Liver (tissue), 9 donors: ENCODE measurements around the gene ASPHD2. TPM values are rescaled to one million over a fixed set of nuclear protein-coding genes. Genes with fewer than 3 reads are reported as not detected.

Experiments used
- DNase-seq: peaks from one replicate; pipeline ENCODE4 v3.0.0-alpha.2; 2017; ENCODE audit warnings: low spot score
- H3K27ac ChIP-seq, 2 donors: one replicate each; pipeline ENCODE4 v1.7.0; 2013; ENCODE audit warnings: inconsistent platforms in 2 of 2, low read length in 2 of 2, control low read depth in 1 of 2, low read depth in 1 of 2, mild to moderate bottlenecking in 1 of 2
- H3K27me3 ChIP-seq, 4 donors: one replicate each; pipeline versions ENCODE4 v1.6.1 to v1.7.0; 2013; ENCODE audit warnings: low read length in 3 of 4, inconsistent platforms in 1 of 4, mild to moderate bottlenecking in 1 of 4, moderate library complexity in 1 of 4; ENCODE audit not compliant: control insufficient read depth in 4 of 4, insufficient read depth in 4 of 4
- H3K36me3 ChIP-seq, 4 donors: one replicate each; pipeline versions ENCODE4 v1.6.1 to v1.7.0; 2013; ENCODE audit warnings: low read length in 3 of 4, mild to moderate bottlenecking in 3 of 4, low read depth in 1 of 4, moderate library complexity in 1 of 4; ENCODE audit not compliant: control insufficient read depth in 4 of 4, insufficient read depth in 3 of 4
- H3K4me1 ChIP-seq, 4 donors: one replicate each; pipeline versions ENCODE4 v1.6.1 to v1.7.0; 2013; ENCODE audit warnings: low read length in 3 of 4, mild to moderate bottlenecking in 3 of 4, moderate library complexity in 1 of 4; ENCODE audit not compliant: control insufficient read depth in 4 of 4, insufficient read depth in 4 of 4
- H3K4me3 ChIP-seq, 3 donors: one replicate each; pipeline versions ENCODE4 v1.6.1 to v1.7.0; 2013; ENCODE audit warnings: low read length in 3 of 3, control low read depth in 1 of 3, low read depth in 1 of 3, mild to moderate bottlenecking in 1 of 3
- H3K9ac ChIP-seq, 2 donors: one replicate each; pipeline ENCODE4 v1.7.0; 2013; ENCODE audit warnings: low read length in 2 of 2, mild to moderate bottlenecking in 2 of 2, moderate library complexity in 2 of 2, control low read depth in 1 of 2, low read depth in 1 of 2
- H3K9me3 ChIP-seq, 4 donors: one replicate each; pipeline versions ENCODE4 v1.6.1 to v1.7.0; 2013; ENCODE audit warnings: low read length in 3 of 4; ENCODE audit not compliant: control insufficient read depth in 4 of 4
- ATF3 ChIP-seq: IDR thresholded peaks from 2 replicates; pipeline ENCODE4 v1.6.1; 2016; ENCODE audit warnings: antibody characterized with exemption
- EGR1 ChIP-seq, 2 donors: IDR thresholded peaks; 2 replicates each; pipeline ENCODE4 v1.6.1; 2016 to 2018; ENCODE audit warnings: antibody characterized with exemption in 2 of 2, low read depth in 2 of 2
- FOXA1 ChIP-seq: IDR thresholded peaks from 2 replicates; pipeline ENCODE4 v1.6.1; 2016; ENCODE audit warnings: antibody characterized with exemption
- FOXA2 ChIP-seq: IDR thresholded peaks from 2 replicates; pipeline ENCODE4 v1.6.1; 2016; ENCODE audit warnings: antibody characterized with exemption
- GABPA ChIP-seq, 2 donors: IDR thresholded peaks in 1 of 2; conservative IDR thresholded peaks in 1 of 2; 2 replicates each; pipeline ENCODE4 v1.6.1; 2016; ENCODE audit warnings: antibody characterized with exemption in 2 of 2, mild to moderate bottlenecking in 1 of 2, moderate library complexity in 1 of 2
- HNF4A ChIP-seq, 2 donors: conservative IDR thresholded peaks; 2 replicates each; pipeline ENCODE4 v1.6.1; 2016; ENCODE audit warnings: antibody characterized with exemption in 2 of 2, mild to moderate bottlenecking in 2 of 2
- HNF4G ChIP-seq: IDR thresholded peaks from 2 replicates; pipeline ENCODE4 v1.6.1; 2016; ENCODE audit warnings: antibody characterized with exemption
- JUND ChIP-seq, 2 donors: IDR thresholded peaks; 2 replicates each; pipeline ENCODE4 v1.6.1; 2016; ENCODE audit warnings: antibody characterized with exemption in 2 of 2
- MAX ChIP-seq: IDR thresholded peaks from 2 replicates; pipeline ENCODE4 v1.6.1; 2016; ENCODE audit warnings: antibody characterized with exemption
- NR2F2 ChIP-seq: IDR thresholded peaks from 2 replicates; pipeline ENCODE4 v1.6.1; 2016; ENCODE audit warnings: antibody characterized with exemption
- RAD21 ChIP-seq, 2 donors: IDR thresholded peaks; 2 replicates each; pipeline ENCODE4 v1.6.1; 2016; ENCODE audit warnings: antibody characterized with exemption in 2 of 2, mild to moderate bottlenecking in 2 of 2
- RXRA ChIP-seq, 2 donors: IDR thresholded peaks; 2 replicates each; pipeline ENCODE4 v1.6.1; 2017 to 2018; ENCODE audit warnings: antibody characterized with exemption in 2 of 2, mild to moderate bottlenecking in 1 of 2
- SP1 ChIP-seq: IDR thresholded peaks from 2 replicates; pipeline ENCODE4 v1.6.1; 2018; ENCODE audit warnings: antibody characterized with exemption, mild to moderate bottlenecking
- TAF1 ChIP-seq: conservative IDR thresholded peaks from 2 replicates; pipeline ENCODE4 v1.6.1; 2016; ENCODE audit warnings: antibody characterized with exemption, mild to moderate bottlenecking
- YY1 ChIP-seq: IDR thresholded peaks from 2 replicates; pipeline ENCODE4 v1.6.1; 2016; ENCODE audit warnings: antibody characterized with exemption, mild to moderate bottlenecking
- ZBTB33 ChIP-seq: IDR thresholded peaks from 2 replicates; pipeline ENCODE4 v1.6.1; 2016; ENCODE audit warnings: antibody characterized with exemption
- WGBS: extraction: QIAGEN DNeasy Blood & Tissue Kit; methylation state at CpG from one replicate; pipeline ENCODE4 v1.1.7; 2013; 5-methylcytosine and 5-hydroxymethylcytosine counted together
- polyA plus RNA-seq, 2 donors: library from polyadenylated mRNA; stranded (reverse) in 1 of 2; unstranded in 1 of 2; fragments of 200-250 nt in 1 of 2; fragments of >200 nt in 1 of 2; fragmentation: Nextera tagmentation in 1 of 2; extraction: Ambion mirVana in 1 of 2; gene quantifications; one replicate each; pipeline versions ENCODE4 v1.2.1 to v1.2.3, GENCODE V29; 2013 to 2015
- total RNA-seq, 2 donors: library from RNA; depleted of rRNA; stranded (reverse); fragments of >200 nt; gene quantifications; one replicate each; pipeline ENCODE4 v1.2.3, GENCODE V29; 2014
- TF ChIP-seq, protein P1 (sequence below): fragments of 150-350 bp; IDR thresholded peaks from 2 replicates; pipeline ENCODE4 v1.5.1; 2017; ENCODE audit warnings: improper control_type of control experiment, low read depth, low read length; ENCODE audit not compliant: missing input control
- TF ChIP-seq, protein P2 (sequence below): IDR thresholded peaks from 2 replicates; pipeline ENCODE4 v1.6.1; 2016; ENCODE audit warnings: antibody characterized with exemption, mild to moderate bottlenecking
- donor health status: healthy.
- donor health status: healthy.
- donor health status: healthy.
- donor health status: healthy.
- donor health status: healthy.

Gene ASPHD2
- total and polyA plus RNA-seq, 4 donors = 0.12 to 0.47 (median 0.18) TPM

- no peaks in the 10 kb centered on the region for H3K27me3 ChIP-seq
- no peak overlapping the region for H3K9ac ChIP-seq
- 96% methylated on average over 5 of the region's 5 CpGs for WGBS
- no peaks in the 10 kb centered on the region for H3K9me3 ChIP-seq
- TF ChIP-seq, protein P1, sequence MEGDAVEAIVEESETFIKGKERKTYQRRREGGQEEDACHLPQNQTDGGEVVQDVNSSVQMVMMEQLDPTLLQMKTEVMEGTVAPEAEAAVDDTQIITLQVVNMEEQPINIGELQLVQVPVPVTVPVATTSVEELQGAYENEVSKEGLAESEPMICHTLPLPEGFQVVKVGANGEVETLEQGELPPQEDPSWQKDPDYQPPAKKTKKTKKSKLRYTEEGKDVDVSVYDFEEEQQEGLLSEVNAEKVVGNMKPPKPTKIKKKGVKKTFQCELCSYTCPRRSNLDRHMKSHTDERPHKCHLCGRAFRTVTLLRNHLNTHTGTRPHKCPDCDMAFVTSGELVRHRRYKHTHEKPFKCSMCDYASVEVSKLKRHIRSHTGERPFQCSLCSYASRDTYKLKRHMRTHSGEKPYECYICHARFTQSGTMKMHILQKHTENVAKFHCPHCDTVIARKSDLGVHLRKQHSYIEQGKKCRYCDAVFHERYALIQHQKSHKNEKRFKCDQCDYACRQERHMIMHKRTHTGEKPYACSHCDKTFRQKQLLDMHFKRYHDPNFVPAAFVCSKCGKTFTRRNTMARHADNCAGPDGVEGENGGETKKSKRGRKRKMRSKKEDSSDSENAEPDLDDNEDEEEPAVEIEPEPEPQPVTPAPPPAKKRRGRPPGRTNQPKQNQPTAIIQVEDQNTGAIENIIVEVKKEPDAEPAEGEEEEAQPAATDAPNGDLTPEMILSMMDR = no peak
- TF ChIP-seq EGR1 (IDR thresholded peaks at IDR 0.05; ENCODE audit: low read depth in 2 of 2) (no peak), TAF1 (no peak), ATF3 (no peak), FOXA1 (no peak), JUND (IDR thresholded peaks at IDR 0.05) (no peak), MAX (no peak), NR2F2 (no peak), HNF4G (no peak), FOXA2 (no peak), RXRA (IDR thresholded peaks at IDR 0.05) (no peak), GABPA (IDR thresholded peaks at IDR 0.05 in 1 of 2, conservative IDR thresholded peaks at IDR 0.05 in 1 of 2) (no peak), SP1 (no peak), YY1 (no peak), RAD21 (IDR thresholded peaks at IDR 0.05) (no peak), HNF4A (conservative IDR thresholded peaks at IDR 0.05) (no peak)
- H3K27ac ChIP-seq = no peak overlapping the region
- H3K36me3 ChIP-seq = peaks cover 13 to 58% (median 29%) of the 10 kb centered on the region in 4 donors
- no peaks in the 10 kb centered on the region for H3K4me1 ChIP-seq
- no peak overlapping the region for H3K4me3 ChIP-seq
- no peak for DNase-seq
Observed at GRCh38 chr22:26453812-26454500, 24.9 kb downstream of the ASPHD2 start.

DNA sequence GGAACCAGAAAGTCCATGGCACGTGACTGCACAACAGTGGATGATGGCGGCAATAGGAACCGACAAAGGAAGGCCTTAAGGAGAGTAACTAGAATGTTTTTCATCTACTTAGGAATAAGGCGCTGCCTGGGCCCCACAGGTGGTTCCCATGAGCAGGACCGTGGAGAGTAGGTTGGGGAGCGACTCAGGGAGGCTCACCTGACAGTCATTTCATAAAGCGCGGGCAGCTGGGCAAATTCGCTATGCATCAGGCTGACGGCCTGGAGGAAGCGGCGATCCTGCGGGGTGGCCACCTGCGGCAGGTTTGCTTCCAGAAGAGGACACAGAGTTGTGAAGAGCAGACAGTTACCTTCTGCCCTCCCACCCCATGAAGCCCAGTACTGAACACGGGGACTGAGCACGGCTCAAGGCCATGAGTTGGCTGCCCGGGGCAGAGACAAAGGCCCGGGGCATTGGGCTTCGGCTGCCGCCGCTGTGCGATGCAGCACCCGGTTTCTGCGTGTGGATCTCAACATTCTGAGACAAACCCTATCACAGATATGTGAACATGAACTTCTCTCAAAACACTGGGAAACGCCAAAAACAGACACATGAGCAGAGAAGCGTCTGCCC is 28.7 kb downstream of the ASPHD2 start:
- no peak for DNase-seq
- no peak overlapping the region for H3K9ac ChIP-seq
- H3K4me3 ChIP-seq = no peak overlapping the region
- peaks cover 0 to 2% (median 0%) of the 10 kb centered on the region in 4 donors for H3K4me1 ChIP-seq
- H3K9me3 ChIP-seq = no peaks in the 10 kb centered on the region
- H3K27me3 ChIP-seq = no peaks in the 10 kb centered on the region
- TF ChIP-seq NR2F2 (no peak), JUND (IDR thresholded peaks at IDR 0.05) (no peak), SP1 (no peak), MAX (no peak), FOXA2 (no peak), ATF3 (no peak), ZBTB33 (no peak), GABPA (IDR thresholded peaks at IDR 0.05 in 1 of 2, conservative IDR thresholded peaks at IDR 0.05 in 1 of 2) (no peak), RAD21 (IDR thresholded peaks at IDR 0.05) (no peak)
- TF ChIP-seq, protein P2, sequence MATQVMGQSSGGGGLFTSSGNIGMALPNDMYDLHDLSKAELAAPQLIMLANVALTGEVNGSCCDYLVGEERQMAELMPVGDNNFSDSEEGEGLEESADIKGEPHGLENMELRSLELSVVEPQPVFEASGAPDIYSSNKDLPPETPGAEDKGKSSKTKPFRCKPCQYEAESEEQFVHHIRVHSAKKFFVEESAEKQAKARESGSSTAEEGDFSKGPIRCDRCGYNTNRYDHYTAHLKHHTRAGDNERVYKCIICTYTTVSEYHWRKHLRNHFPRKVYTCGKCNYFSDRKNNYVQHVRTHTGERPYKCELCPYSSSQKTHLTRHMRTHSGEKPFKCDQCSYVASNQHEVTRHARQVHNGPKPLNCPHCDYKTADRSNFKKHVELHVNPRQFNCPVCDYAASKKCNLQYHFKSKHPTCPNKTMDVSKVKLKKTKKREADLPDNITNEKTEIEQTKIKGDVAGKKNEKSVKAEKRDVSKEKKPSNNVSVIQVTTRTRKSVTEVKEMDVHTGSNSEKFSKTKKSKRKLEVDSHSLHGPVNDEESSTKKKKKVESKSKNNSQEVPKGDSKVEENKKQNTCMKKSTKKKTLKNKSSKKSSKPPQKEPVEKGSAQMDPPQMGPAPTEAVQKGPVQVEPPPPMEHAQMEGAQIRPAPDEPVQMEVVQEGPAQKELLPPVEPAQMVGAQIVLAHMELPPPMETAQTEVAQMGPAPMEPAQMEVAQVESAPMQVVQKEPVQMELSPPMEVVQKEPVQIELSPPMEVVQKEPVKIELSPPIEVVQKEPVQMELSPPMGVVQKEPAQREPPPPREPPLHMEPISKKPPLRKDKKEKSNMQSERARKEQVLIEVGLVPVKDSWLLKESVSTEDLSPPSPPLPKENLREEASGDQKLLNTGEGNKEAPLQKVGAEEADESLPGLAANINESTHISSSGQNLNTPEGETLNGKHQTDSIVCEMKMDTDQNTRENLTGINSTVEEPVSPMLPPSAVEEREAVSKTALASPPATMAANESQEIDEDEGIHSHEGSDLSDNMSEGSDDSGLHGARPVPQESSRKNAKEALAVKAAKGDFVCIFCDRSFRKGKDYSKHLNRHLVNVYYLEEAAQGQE = no peak
- no peak overlapping the region for H3K27ac ChIP-seq
- H3K36me3 ChIP-seq = peaks cover 11 to 44% (median 18%) of the 10 kb centered on the region in 4 donors
- WGBS = 97% methylated on average over 26 of the region's 26 CpGs
